ENCODE data around the gene CAMTA1.

GRCh38 chr1:7120863-7121621, 335.8 kb downstream of the CAMTA1 start:
- TF ChIP-seq POLR2A (IDR thresholded peaks at IDR 0.05; ENCODE audit: low read length) (no peak), GATA1 (IDR thresholded peaks at IDR 0.05; ENCODE audit: low read depth, low read length) (no peak)

Measured in erythroblast (primary cell).